GF-D8 (cell line): ENCODE results near the gene MYO1C.
"Not testable (repeated sequence)": the region's sequence is repeated elsewhere in the genome, so short reads cannot be mapped to it uniquely, and the experiment has no call there.

Source experiments
- DNase-seq: peaks from one replicate; lab custom pipeline; 2025; lab: John Stamatoyannopoulos, UW

The MYO1C gene

DNA sequence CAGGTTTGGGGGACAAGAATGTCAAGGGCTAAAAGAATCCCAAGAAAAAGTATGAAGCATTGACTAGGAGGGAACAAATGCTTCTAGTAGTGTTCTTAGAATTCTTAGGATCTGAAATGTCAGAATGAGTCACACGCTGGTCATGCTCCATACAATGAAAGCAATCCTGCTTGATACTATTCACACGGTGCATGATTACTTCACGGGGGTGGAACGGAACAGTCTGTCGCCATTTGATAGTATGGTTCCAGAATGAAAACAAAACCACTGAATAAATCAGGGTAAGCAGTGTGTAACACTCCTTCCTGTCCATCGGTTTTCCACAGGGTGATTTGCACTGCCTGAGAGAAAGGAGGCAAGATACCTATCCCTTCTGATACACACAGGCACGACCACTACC lies 69.6 kb downstream of the MYO1C start:
- DNase-seq, result no peak

DNA sequence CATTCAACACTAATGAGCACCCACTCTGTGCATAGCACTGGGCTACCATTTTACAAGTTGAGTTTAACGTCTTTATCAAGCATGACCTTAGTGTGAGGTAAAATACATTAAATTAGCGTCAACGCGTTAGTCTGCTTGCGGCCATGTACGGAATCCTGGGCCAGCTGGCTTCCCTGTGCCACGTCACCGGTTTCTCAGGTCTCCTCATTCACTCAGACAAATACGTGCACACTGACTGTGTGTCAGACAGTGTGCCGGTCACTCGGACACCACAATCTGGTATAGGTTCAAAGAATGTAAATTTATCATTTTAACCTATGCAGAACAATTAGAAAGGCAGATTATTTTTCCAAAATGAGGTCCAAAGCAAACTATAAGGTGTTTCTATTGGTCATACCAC lies 71.0 kb downstream of the MYO1C start:
- no peak for DNase-seq

DNA sequence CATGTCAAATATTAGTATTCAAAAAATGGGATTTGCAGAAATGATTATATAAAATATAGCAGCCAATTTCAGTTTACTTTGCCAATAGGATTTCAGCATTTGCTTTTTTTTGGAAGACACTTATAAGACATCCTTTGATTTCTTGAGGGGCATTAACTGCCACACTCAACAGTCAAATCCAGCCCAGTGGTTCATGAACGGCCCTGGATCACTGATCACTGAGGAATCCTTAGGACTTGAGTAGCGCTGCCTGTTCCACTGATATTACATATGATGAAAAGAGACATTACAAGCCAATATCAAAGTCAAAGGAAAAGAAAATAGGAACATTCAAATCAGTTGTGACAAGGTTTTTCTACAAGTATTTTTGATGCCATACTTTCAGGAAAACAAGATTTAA lies 71.5 kb downstream of the MYO1C start:
- DNase-seq, result no peak

DNA sequence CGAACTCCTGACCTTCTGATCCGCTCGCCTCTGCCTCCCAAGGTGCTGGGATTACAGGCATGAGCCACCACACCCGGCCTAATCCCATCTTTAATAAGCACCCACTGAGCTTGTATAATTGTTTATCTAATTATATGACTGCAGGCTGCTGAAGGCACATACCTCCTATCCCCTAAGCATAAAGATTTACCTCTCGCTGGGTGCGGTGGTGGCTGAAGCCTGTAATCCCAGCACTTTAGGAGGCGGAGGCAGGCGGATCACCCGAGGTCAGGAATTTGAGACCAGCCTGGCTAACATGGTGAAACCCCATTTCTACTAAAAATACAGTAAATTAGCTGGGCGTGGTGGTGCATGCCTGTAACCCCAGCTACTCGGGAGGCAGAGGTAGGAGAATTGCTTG lies 72.3 kb downstream of the MYO1C start:
- no peak for DNase-seq

DNA sequence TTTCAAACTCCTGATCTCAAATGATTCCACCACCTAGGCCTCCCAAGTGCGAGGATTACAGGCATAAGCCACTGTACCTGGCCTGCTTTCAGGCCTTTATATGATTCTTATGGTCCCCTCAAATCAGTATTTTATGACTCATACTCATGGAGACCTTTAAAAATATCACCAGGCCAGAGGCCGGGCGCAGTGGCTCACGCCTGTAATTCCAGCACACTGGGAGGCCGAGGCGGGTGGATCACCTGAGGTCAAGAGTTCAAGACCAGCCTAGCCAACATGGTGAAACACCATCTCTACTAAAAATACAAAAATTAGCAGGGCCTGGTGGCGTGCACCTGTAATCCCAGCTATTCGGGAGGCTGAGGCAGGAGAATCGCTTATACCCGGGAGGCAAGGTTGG lies 74.0 kb downstream of the MYO1C start:
- not testable (repeated sequence) for DNase-seq

DNA sequence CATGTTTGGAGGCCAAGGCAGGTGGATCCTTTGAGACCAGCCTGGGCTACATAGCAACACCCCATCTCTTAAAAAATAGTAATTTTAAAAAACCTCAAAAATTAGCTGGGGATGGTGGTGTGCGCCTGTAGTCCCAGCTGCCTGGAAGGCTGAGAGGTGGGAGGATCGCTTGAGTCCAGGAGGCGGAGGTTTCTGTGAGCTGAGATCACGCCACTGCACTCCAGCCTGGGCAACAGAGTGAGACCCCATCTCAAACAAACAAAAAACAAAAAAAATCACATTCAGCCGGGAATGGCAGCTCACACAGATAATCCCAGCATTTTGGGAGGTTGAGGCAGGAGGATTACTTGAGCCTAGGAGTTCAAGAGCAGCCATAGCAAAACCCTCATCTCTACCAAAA lies 76.1 kb downstream of the MYO1C start:
- DNase-seq, result no peak

DNA sequence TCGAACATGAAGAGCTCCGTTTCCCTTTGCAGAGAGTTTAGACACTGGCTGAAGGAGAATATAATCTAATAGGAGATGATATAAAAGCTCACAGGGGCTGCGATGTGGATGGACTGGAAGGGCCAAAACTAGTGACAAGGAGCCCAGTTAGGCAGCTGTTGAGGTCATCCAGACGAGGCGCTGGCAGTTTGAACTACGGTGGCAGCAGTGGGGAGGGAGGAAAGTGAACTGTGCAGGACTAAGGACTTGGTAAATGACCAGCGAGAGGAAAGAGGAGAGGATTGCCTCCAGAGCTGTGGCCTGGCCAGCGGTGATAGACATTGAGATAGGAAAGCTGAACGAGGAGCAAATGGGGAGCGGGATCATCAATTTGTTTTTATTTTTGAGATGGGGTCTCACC lies 77.9 kb downstream of the MYO1C start:
- no peak for DNase-seq
